H1 (cell line): ENCODE results near the gene ZBTB1. TPM values are rescaled to one million over a fixed set of nuclear protein-coding genes. Genes with fewer than 3 reads are reported as not detected.

ENCODE experiments used
- CTCF ChIA-PET: fragments of 300-600 bp; sonication (Branson Sonifier 250); formaldehyde crosslinking; loops from one replicate; lab custom pipeline; 2021; ENCODE audit not compliant: partially characterized antibody; lab: Charles Lee
- POLR2A ChIA-PET: fragments of 300-600 bp; sonication (Branson Sonifier 250); formaldehyde crosslinking; loops from one replicate; lab custom pipeline; 2021; ENCODE audit warnings: inconsistent platforms; ENCODE audit not compliant: partially characterized antibody; lab: Charles Lee
- DNase-seq, 2 experiments: peaks; one replicate each; pipeline versions ENCODE4 v3.0.0 to v3.0.0-alpha.2; 2010 to 2022; ENCODE audit warnings: low spot score in 2 of 2, low read depth in 1 of 2, mixed read lengths in 1 of 2
- FAIRE-seq: peaks from 2 replicates; lab custom pipeline; 2011; peaks lifted over from hg19 to GRCh38; lab: Jason Lieb, UNC
- H2AFZ ChIP-seq: 2 replicates; pipeline ENCODE4 v1.8.1; 2012; ENCODE audit warnings: low read length, inconsistent platforms
- H2AK5ac ChIP-seq: 2 replicates; pipeline ENCODE4 v1.6.1; 2013; ENCODE audit warnings: low read depth, low read length
- H2BK120ac ChIP-seq: replicated peaks from 2 replicates; pipeline ENCODE3; 2013; ENCODE audit warnings: low read depth, low read length, inconsistent platforms
- H2BK12ac ChIP-seq: 2 replicates; pipeline ENCODE4 v1.6.1; 2013; ENCODE audit warnings: low read depth, low read length
- H2BK15ac ChIP-seq: 2 replicates; pipeline ENCODE4 v1.6.1; 2013; ENCODE audit warnings: low read length
- H2BK20ac ChIP-seq: 2 replicates; pipeline ENCODE4 v1.6.1; 2013; ENCODE audit warnings: low read length
- H2BK5ac ChIP-seq: 2 replicates; pipeline ENCODE4 v1.6.1; 2013; ENCODE audit warnings: low read depth, low read length
- H3K14ac ChIP-seq: 2 replicates; pipeline ENCODE4 v1.6.1; 2013; ENCODE audit warnings: inconsistent platforms; ENCODE audit not compliant: insufficient read length
- H3K18ac ChIP-seq: 2 replicates; pipeline ENCODE4 v1.6.1; 2013; ENCODE audit warnings: low read length; ENCODE audit errors: extremely low read depth
- H3K23ac ChIP-seq: 2 replicates; pipeline ENCODE4 v1.6.1; 2013; ENCODE audit warnings: inconsistent platforms; ENCODE audit not compliant: insufficient read length
- H3K23me2 ChIP-seq: 2 replicates; pipeline ENCODE4 v1.6.1; 2013; ENCODE audit warnings: low read depth, low read length
- H3K27ac ChIP-seq: 2 replicates; pipeline ENCODE4 v1.6.1; 2011; ENCODE audit warnings: low read depth, low read length, inconsistent platforms
- H3K27me3 ChIP-seq, 4 experiments: replicated peaks in 1 of 4; 1 replicate in 1 of 4; 2 replicates in 3 of 4; pipeline versions ENCODE4 v1.6.1 to v1.8.1; 2011 to 2013; ENCODE audit warnings: low read length in 3 of 4, mild to moderate bottlenecking in 3 of 4, inconsistent platforms in 2 of 4, mixed read lengths in 2 of 4, moderate library complexity in 1 of 4; ENCODE audit not compliant: control insufficient read depth in 3 of 4, insufficient read depth in 3 of 4; ENCODE audit errors: extremely low read depth in 1 of 4
- H3K36me3 ChIP-seq, 4 experiments: 2 replicates each; pipeline versions ENCODE4 v1.6.1 to v1.8.1; 2011 to 2013; ENCODE audit warnings: mild to moderate bottlenecking in 4 of 4, low read length in 3 of 4, moderate library complexity in 2 of 4, control low read depth in 1 of 4, inconsistent platforms in 1 of 4; ENCODE audit not compliant: insufficient read depth in 4 of 4, control insufficient read depth in 2 of 4
- H3K4ac ChIP-seq: replicated peaks from 2 replicates; pipeline ENCODE3; 2013; ENCODE audit warnings: low read length, low read depth, mixed read lengths, inconsistent platforms; ENCODE audit not compliant: insufficient read length
- H3K4me1 ChIP-seq, 4 experiments: replicated peaks in 1 of 4; 1 replicate in 1 of 4; 2 replicates in 3 of 4; pipeline versions ENCODE4 v1.6.1 to v1.8.1; 2011 to 2013; ENCODE audit warnings: low read length in 3 of 4, inconsistent platforms in 2 of 4, mixed read lengths in 1 of 4; ENCODE audit not compliant: insufficient read depth in 4 of 4, control insufficient read depth in 3 of 4
- H3K4me2 ChIP-seq, 2 experiments: 2 replicates each; pipeline versions ENCODE4 v1.6.1 to v1.8.1; 2011 to 2013; ENCODE audit warnings: low read depth in 2 of 2, low read length in 2 of 2, control low read depth in 1 of 2, inconsistent platforms in 1 of 2, mild to moderate bottlenecking in 1 of 2; ENCODE audit not compliant: insufficient read depth in 1 of 2
- H3K4me3 ChIP-seq, 4 experiments: fragments of 200-600, 300-600 bp in 1 of 4; sonication (generic), shearing (Covaris generic), sonication (Bioruptor Twin) in 1 of 4; 2 replicates each; pipeline versions ENCODE4 v1.5.1 to v1.8.1; 2011 to 2016; ENCODE audit warnings: low read length in 4 of 4, low read depth in 3 of 4, control low read depth in 2 of 4, inconsistent platforms in 2 of 4, mild to moderate bottlenecking in 2 of 4, mixed read lengths in 1 of 4, moderate library complexity in 1 of 4; ENCODE audit not compliant: insufficient read depth in 2 of 4; ENCODE audit errors: extremely low read depth in 1 of 4
- H3K56ac ChIP-seq: replicated peaks from 2 replicates; pipeline ENCODE3; 2013; ENCODE audit warnings: low read depth, mild to moderate bottlenecking, mixed read lengths, low read length, inconsistent platforms; ENCODE audit not compliant: insufficient read length
- H3K79me1 ChIP-seq: 2 replicates; pipeline ENCODE4 v1.6.1; 2013; ENCODE audit warnings: low read depth, low read length, control low read depth
- H3K79me2 ChIP-seq, 2 experiments: 2 replicates each; pipeline versions ENCODE4 v1.6.1 to v1.8.1; 2012 to 2013; ENCODE audit warnings: low read length in 2 of 2, mild to moderate bottlenecking in 2 of 2, inconsistent platforms in 1 of 2; ENCODE audit not compliant: insufficient read depth in 2 of 2, control insufficient read depth in 1 of 2
- H3K9ac ChIP-seq, 4 experiments: replicated peaks in 1 of 4; 1 replicate in 1 of 4; 2 replicates in 3 of 4; pipeline versions ENCODE4 v1.6.1 to v1.8.1; 2011 to 2013; ENCODE audit warnings: low read depth in 3 of 4, low read length in 3 of 4, control low read depth in 2 of 4, mild to moderate bottlenecking in 2 of 4, moderate library complexity in 2 of 4, inconsistent platforms in 1 of 4; ENCODE audit errors: extremely low read depth in 1 of 4
- H3K9me3 ChIP-seq, 2 experiments: 2 replicates each; pipeline versions ENCODE4 v1.6.1 to v1.8.1; 2012 to 2013; ENCODE audit warnings: mild to moderate bottlenecking in 2 of 2, moderate library complexity in 2 of 2, control low read depth in 1 of 2, inconsistent platforms in 1 of 2, low read depth in 1 of 2, low read length in 1 of 2, mixed read lengths in 1 of 2; ENCODE audit not compliant: insufficient read depth in 2 of 2
- H4K20me1 ChIP-seq, 2 experiments: replicated peaks in 1 of 2; 2 replicates each; pipeline versions ENCODE3 to v1.8.1; 2011 to 2013; ENCODE audit warnings: inconsistent platforms in 2 of 2, low read length in 2 of 2, mild to moderate bottlenecking in 1 of 2; ENCODE audit not compliant: insufficient read depth in 2 of 2, control insufficient read depth in 1 of 2
- H4K5ac ChIP-seq: 2 replicates; pipeline ENCODE4 v1.6.1; 2013; ENCODE audit warnings: low read length, low read depth, mixed read lengths, inconsistent platforms; ENCODE audit not compliant: insufficient read length
- H4K8ac ChIP-seq: 2 replicates; pipeline ENCODE4 v1.8.0; 2013; ENCODE audit warnings: mild to moderate bottlenecking, moderate library complexity, low read length, inconsistent platforms; ENCODE audit not compliant: insufficient read depth; ENCODE audit errors: extremely low read depth
- H4K91ac ChIP-seq: replicated peaks from 2 replicates; pipeline ENCODE3; 2013; ENCODE audit warnings: low read length, mixed read lengths, inconsistent platforms; ENCODE audit not compliant: insufficient read length
- EGR1 ChIP-seq: IDR thresholded peaks from 2 replicates; pipeline ENCODE4 v1.6.1; 2011; ENCODE audit warnings: low read depth, low read length, borderline replicate concordance
- EZH2 ChIP-seq: fragments of 200-600 bp; sonication (generic); IDR thresholded peaks from 2 replicates; pipeline ENCODE4 v1.7.1; 2012; ENCODE audit warnings: low read depth, mild to moderate bottlenecking, moderate library complexity, low read length, inconsistent platforms; ENCODE audit not compliant: severe bottlenecking
- KDM4A ChIP-seq: IDR thresholded peaks from one replicate; pipeline ENCODE4 v1.7.1; 2012; ENCODE audit warnings: low read depth, mild to moderate bottlenecking, moderate library complexity, low read length, inconsistent platforms; ENCODE audit not compliant: severe bottlenecking
- POLR2AphosphoS5 ChIP-seq: IDR thresholded peaks from 2 replicates; pipeline ENCODE4 v1.6.1; 2011; ENCODE audit warnings: low read depth, low read length
- RNF2 ChIP-seq: fragments of 200-900, 300-1000 bp; sonication (generic); IDR thresholded peaks from 2 replicates; pipeline ENCODE4 v1.7.1; 2016; ENCODE audit warnings: borderline replicate concordance, low read depth, mild to moderate bottlenecking, antibody characterized with exemption, low read length; ENCODE audit not compliant: poor library complexity, severe bottlenecking; ENCODE audit errors: missing control alignments
- SAP30 ChIP-seq: fragments of 300-600 bp; sonication (generic); IDR thresholded peaks from 2 replicates; pipeline ENCODE4 v1.7.1; 2012; ENCODE audit warnings: low read length, moderate library complexity, mild to moderate bottlenecking, inconsistent platforms; ENCODE audit not compliant: insufficient read depth, insufficient replicate concordance
- SIX5 ChIP-seq: IDR thresholded peaks from 2 replicates; pipeline ENCODE4 v1.6.1; 2011; ENCODE audit warnings: mild to moderate bottlenecking, low read depth, low read length
- SP2 ChIP-seq: IDR thresholded peaks from 2 replicates; pipeline ENCODE4 v1.6.1; 2012; ENCODE audit warnings: mild to moderate bottlenecking, low read length, inconsistent platforms
- SRF ChIP-seq: IDR thresholded peaks from 2 replicates; pipeline ENCODE4 v1.6.1; 2011; ENCODE audit warnings: mild to moderate bottlenecking, low read depth, low read length, moderate library complexity
- TCF12 ChIP-seq: IDR thresholded peaks from 2 replicates; pipeline ENCODE4 v1.6.1; 2011; ENCODE audit warnings: low read depth, mild to moderate bottlenecking, low read length
- TEAD4 ChIP-seq: IDR thresholded peaks from 2 replicates; pipeline ENCODE4 v1.6.1; 2012; ENCODE audit warnings: low read depth, low read length, inconsistent platforms, mixed read lengths
- YY1 ChIP-seq: IDR thresholded peaks from 2 replicates; pipeline ENCODE4 v1.6.1; 2011; ENCODE audit warnings: low read depth, mild to moderate bottlenecking, low read length
- polyA plus RNA-seq, 7 experiments: library from polyadenylated mRNA; depleted of rRNA in 3 of 7; stranded (reverse) in 5 of 7; unstranded in 2 of 7; fragments of >200 nt in 5 of 7; fragments of 200-250 nt in 2 of 7; gene quantifications; 1 replicate in 5 of 7; 2 replicates in 1 of 7; 4 replicates in 1 of 7; pipeline versions ENCODE4 v1.2.1 to v1.2.3, GENCODE V29; 2011 to 2013; ENCODE audit warnings: missing spikeins in 2 of 7, mixed read lengths in 2 of 7
- total RNA-seq: library from RNA; stranded (reverse); fragmentation: NEBNext Ultra II Directional; extraction: Animal tissue kit (Norgen Biotek cat#: 25700); gene quantifications from 2 replicates; pipeline ENCODE4 v1.2.1, GENCODE V29; 2021
- TF ChIP-seq, protein P1 (sequence below): IDR thresholded peaks from 2 replicates; pipeline ENCODE4 v1.6.1; 2012; ENCODE audit warnings: inconsistent platforms

The ZBTB1 gene
- total and polyA plus RNA-seq, 2 of the 8 experiments (the other 6 are each of a cell fraction or from before 2014, with no cell fraction given): 13.6 to 27.5 TPM

DNA sequence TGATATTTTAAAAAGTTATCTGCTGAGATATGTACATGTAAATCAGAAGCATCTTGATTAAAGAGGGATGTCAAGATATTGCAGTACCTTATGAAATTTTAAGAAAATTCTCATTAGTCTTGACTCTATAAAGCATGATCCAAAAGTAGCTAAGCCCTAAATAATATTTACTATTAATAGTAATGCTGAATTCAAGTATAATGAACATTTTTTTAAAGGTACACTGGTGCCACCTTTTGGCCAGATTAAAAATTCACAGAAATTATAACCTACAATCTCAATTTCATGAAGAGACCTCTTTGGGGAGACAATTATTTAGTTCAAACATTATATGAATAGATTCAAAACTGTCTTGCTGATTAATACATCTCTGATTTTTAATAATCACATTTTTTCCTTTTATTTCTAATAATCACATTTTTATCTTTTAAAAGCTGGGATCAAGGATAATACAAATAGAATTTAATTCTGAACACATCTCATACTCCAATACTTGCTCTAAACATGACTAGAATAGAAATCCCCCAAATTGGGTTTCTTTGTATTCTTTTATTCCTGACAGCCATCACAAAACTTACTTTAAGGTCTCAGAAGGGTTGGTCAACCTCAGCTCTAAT lies 25.8 kb upstream of the ZBTB1 start:
- Histone ChIP-seq H3K27ac (no peak overlapping the region), H3K36me3 (no peaks in the 10 kb centered on the region), H3K56ac (no peak overlapping the region), H3K23me2 (no peaks in the 10 kb centered on the region), H2BK5ac (no peak overlapping the region), H3K18ac (no peak overlapping the region), H2BK15ac (no peak overlapping the region), H2BK20ac (no peak overlapping the region), H3K23ac (no peak overlapping the region), H2BK12ac (no peak overlapping the region), H4K91ac (no peak overlapping the region), H3K9ac (no peak overlapping the region), H3K4me2 (no peak overlapping the region), H4K20me1 (peaks cover 2% of the 10 kb centered on the region in 2 experiments), H3K9me3 (no peaks in the 10 kb centered on the region), H2BK120ac (no peak overlapping the region), H2AK5ac (no peak overlapping the region), H3K4ac (no peak overlapping the region), H3K79me2 (no peaks in the 10 kb centered on the region), H4K8ac (no peak overlapping the region), H3K4me1 (no peaks in the 10 kb centered on the region), H4K5ac (no peak overlapping the region), H2AFZ (no peak overlapping the region), H3K27me3 (no peaks in the 10 kb centered on the region), H3K14ac (no peak overlapping the region), H3K4me3 (no peak overlapping the region), H3K79me1 (no peaks in the 10 kb centered on the region)
- FAIRE-seq (no peak), DNase-seq (no peak)
- POLR2A ChIA-PET: interaction anchor here (0.9 to 1.7 kb wide), 3 partner anchors 12 to 44 kb away, joined by 3 read pairs; no protein-coding TSS in a partner anchor
- CTCF ChIA-PET: interaction anchor here (1.2 to 4.6 kb wide), 15 partner anchors 9 to 328 kb away, joined by 3 to 20 read pairs (median 5); partner anchors contain the start of gene AKAP5
- TF ChIP-seq POLR2AphosphoS5 (no peak), YY1 (no peak), SAP30 (no peak), KDM4A (no peak), SP2 (no peak), RNF2 (no peak), SRF (no peak), TEAD4 (no peak), SIX5 (no peak), TCF12 (no peak), EGR1 (no peak), EZH2 (no peak)
- TF ChIP-seq, protein P1, sequence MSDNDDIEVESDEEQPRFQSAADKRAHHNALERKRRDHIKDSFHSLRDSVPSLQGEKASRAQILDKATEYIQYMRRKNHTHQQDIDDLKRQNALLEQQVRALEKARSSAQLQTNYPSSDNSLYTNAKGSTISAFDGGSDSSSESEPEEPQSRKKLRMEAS: no peak
